Astrocyte (in vitro differentiated cells and primary cell): ENCODE measurements around the gene EVA1C.
"Not testable (repeated sequence)": the region's sequence is repeated elsewhere in the genome, so short reads cannot be mapped to it uniquely, and the experiment has no call there.

Source experiments
- EZH2 ChIP-seq: IDR thresholded peaks from 2 replicates; pipeline ENCODE4 v1.6.1; 2012; ENCODE audit warnings: mild to moderate bottlenecking, low read length, inconsistent platforms; ENCODE audit not compliant: insufficient read depth
- TF ChIP-seq, protein P1 (sequence below): IDR thresholded peaks from 2 replicates; pipeline ENCODE4 v1.5.1; 2011; ENCODE audit warnings: low read depth, mild to moderate bottlenecking, inconsistent platforms, low read length, moderate library complexity; ENCODE audit not compliant: insufficient read depth

DNA sequence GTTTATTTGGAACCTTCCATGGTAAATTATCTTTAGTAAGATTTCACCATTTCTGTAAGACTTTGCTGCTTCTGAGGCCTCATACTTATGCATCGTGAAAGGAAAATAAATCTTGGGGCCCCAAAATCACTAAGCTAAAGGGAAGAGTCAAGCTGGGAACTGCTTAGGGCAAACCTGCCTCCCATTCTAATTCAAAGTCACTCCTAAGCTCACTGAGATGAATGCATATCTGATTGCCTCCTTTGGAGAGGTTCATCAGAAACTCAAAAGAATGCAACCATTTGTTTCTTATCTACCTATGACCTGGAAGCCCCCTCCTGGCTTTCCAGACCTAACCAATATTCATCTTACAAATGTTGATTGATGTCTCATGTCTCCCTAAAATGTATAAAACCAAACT, 149.0 kb downstream of the EVA1C start:
- not testable (repeated sequence) for TF ChIP-seq EZH2
- TF ChIP-seq, protein P1, sequence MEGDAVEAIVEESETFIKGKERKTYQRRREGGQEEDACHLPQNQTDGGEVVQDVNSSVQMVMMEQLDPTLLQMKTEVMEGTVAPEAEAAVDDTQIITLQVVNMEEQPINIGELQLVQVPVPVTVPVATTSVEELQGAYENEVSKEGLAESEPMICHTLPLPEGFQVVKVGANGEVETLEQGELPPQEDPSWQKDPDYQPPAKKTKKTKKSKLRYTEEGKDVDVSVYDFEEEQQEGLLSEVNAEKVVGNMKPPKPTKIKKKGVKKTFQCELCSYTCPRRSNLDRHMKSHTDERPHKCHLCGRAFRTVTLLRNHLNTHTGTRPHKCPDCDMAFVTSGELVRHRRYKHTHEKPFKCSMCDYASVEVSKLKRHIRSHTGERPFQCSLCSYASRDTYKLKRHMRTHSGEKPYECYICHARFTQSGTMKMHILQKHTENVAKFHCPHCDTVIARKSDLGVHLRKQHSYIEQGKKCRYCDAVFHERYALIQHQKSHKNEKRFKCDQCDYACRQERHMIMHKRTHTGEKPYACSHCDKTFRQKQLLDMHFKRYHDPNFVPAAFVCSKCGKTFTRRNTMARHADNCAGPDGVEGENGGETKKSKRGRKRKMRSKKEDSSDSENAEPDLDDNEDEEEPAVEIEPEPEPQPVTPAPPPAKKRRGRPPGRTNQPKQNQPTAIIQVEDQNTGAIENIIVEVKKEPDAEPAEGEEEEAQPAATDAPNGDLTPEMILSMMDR: not testable (repeated sequence)
